ENCODE data around the gene SMTNL1. TPM values are rescaled to one million over a fixed set of nuclear protein-coding genes. Genes with fewer than 3 reads are reported as not detected.
A peak's percentile ranks its signal among the peaks of the same experiment; 100 is the strongest.

The SMTNL1 gene
- total and polyA plus RNA-seq, 9 of the 15 experiments (the other 6 are each of a cell fraction or from before 2014, with no cell fraction given), result not detected

DNA sequence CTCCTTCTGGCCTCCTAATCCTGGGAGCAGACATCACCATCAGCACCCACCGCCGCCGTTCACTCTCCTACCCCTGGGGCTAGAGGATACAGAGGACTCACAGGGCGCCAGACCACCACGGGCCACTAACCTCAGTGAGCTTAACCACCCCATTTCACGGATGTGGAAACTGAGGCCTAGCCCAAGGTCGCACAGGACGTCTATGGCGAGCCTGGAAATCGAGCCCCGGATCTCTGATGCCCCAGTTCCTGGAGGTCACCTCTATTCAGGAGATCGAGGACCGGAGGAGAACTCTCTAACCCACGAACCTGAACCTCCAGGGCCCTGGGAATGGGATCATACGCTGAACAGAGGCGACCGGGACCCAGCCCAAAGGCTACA lies 7.2 kb upstream of the SMTNL1 start (continued):
- TF ChIP-seq RBM22 (IDR thresholded peaks at IDR 0.05; ENCODE audit: low read depth, low read length, poor library complexity, severe bottlenecking), result no peak
- no peak for TF ChIP-seq ZNF347 (CRISPR knock-in tag; IDR thresholded peaks at IDR 0.05; ENCODE audit: low read depth)
- TF ChIP-seq, protein P1, sequence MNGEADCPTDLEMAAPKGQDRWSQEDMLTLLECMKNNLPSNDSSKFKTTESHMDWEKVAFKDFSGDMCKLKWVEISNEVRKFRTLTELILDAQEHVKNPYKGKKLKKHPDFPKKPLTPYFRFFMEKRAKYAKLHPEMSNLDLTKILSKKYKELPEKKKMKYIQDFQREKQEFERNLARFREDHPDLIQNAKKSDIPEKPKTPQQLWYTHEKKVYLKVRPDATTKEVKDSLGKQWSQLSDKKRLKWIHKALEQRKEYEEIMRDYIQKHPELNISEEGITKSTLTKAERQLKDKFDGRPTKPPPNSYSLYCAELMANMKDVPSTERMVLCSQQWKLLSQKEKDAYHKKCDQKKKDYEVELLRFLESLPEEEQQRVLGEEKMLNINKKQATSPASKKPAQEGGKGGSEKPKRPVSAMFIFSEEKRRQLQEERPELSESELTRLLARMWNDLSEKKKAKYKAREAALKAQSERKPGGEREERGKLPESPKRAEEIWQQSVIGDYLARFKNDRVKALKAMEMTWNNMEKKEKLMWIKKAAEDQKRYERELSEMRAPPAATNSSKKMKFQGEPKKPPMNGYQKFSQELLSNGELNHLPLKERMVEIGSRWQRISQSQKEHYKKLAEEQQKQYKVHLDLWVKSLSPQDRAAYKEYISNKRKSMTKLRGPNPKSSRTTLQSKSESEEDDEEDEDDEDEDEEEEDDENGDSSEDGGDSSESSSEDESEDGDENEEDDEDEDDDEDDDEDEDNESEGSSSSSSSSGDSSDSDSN (IDR thresholded peaks at IDR 0.05; ENCODE audit: borderline replicate concordance in 1 of 2, low read depth in 2 of 2, low read length in 2 of 2), result no peak
- no peak for TF ChIP-seq CREB3L1 (IDR thresholded peaks at IDR 0.05; ENCODE audit: borderline replicate concordance, low read depth)
- no peak for TF ChIP-seq CHD7 (IDR thresholded peaks at IDR 0.05; ENCODE audit: low read depth, low read length)
- no peak for TF ChIP-seq ZNF444 (CRISPR knock-in tag; IDR thresholded peaks at IDR 0.05)
- no peak for TF ChIP-seq FOSL1 (tag; conservative IDR thresholded peaks at IDR 0.05)
- no peak for TF ChIP-seq BRD4 (IDR thresholded peaks at IDR 0.05)
- TF ChIP-seq SMAD2 (IDR thresholded peaks at IDR 0.05; ENCODE audit: low read depth, low read length), result no peak
- no peak for TF ChIP-seq EP400 (IDR thresholded peaks at IDR 0.05)
- no peak for TF ChIP-seq SAP30 (IDR thresholded peaks at IDR 0.05; ENCODE audit: borderline replicate concordance, insufficient read depth, low read depth, low read length, poor library complexity, severe bottlenecking)
- TF ChIP-seq ZKSCAN3 (CRISPR knock-in tag; IDR thresholded peaks at IDR 0.05), result no peak
- TF ChIP-seq SIN3A (IDR thresholded peaks at IDR 0.05; ENCODE audit: borderline replicate concordance in 2 of 2, control insufficient read depth in 1 of 2, low read depth in 2 of 2, low read length in 2 of 2), result 0 out of 4 replicates have a peak, but pooled peaks of 1 of the 2 experiments have one; percentile 7

Data from K562 (cell line).